Ectodermal cell (in vitro differentiated cells): Measurements from ENCODE around the gene POLD1.

Experiments used
- H3K27ac ChIP-seq: 2 replicates; pipeline ENCODE4 v1.7.0; 2013; ENCODE audit warnings: mild to moderate bottlenecking, low read depth, low read length; ENCODE audit not compliant: insufficient read depth, poor library complexity, severe bottlenecking
- H3K27me3 ChIP-seq: 2 replicates; pipeline ENCODE4 v1.7.0; 2013; ENCODE audit warnings: mild to moderate bottlenecking, low read length; ENCODE audit not compliant: insufficient read depth, control insufficient read depth, poor library complexity, severe bottlenecking
- H3K36me3 ChIP-seq: one replicate; pipeline ENCODE4 v1.7.0; 2013; ENCODE audit warnings: low read length; ENCODE audit not compliant: control insufficient read depth, insufficient read depth
- H3K4me1 ChIP-seq: one replicate; pipeline ENCODE4 v1.7.0; 2013; ENCODE audit warnings: low read length; ENCODE audit not compliant: control insufficient read depth, insufficient read depth
- H3K4me3 ChIP-seq: 2 replicates; pipeline ENCODE4 v1.7.0; 2013; ENCODE audit warnings: low read depth, low read length, control low read depth; ENCODE audit not compliant: insufficient read depth
- H3K9me3 ChIP-seq: 2 replicates; pipeline ENCODE4 v1.7.0; 2013; ENCODE audit warnings: mild to moderate bottlenecking, low read length, moderate library complexity; ENCODE audit not compliant: control insufficient read depth
- WGBS, 2 experiments: methylation state at CpG; one replicate each; pipeline ENCODE4 v1.1.7; 2013; ENCODE audit warnings: missing lambda C conversion rate in 2 of 2; 5-methylcytosine and 5-hydroxymethylcytosine counted together

Gene POLD1

DNA sequence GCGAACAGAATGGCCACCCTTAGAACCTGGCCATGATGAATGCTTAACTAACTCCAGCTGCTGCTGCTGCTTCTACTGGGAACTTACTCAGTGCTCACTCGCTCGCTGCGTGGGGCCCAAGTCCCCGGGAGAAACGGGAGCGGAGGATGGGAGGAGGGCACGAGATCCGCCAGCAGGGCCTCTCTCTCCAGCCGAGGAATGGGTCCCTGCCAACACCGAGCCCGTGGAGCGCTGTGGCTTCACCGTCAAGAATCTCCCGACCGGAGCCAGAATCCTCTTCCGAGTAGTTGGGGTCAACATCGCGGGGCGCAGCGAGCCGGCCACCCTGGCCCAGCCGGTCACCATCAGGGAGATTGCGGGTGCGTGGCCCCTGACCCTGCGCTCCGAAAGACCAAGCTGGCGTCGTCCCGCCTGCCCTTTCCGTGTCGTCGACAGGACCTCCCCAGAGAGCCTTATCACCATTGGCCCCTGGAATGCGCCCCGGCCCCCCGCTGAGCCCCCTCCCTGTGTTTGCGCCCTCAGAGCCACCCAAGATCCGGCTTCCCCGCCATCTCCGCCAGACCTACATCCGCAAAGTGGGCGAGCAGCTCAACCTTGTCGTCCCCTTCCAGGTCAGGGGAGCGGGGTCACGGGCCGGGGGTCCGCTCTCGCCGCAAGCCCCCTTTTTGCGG, 74.4 kb downstream of the POLD1 start:
- Histone ChIP-seq H3K27ac (no peak overlapping the region), H3K9me3 (no peaks in the 10 kb centered on the region), H3K4me1 (no peaks in the 10 kb centered on the region), H3K27me3 (no peaks in the 10 kb centered on the region), H3K36me3 (no peaks in the 10 kb centered on the region), H3K4me3 (no peak overlapping the region)
- 85 to 86% methylated on average over 50 of the region's 50 CpGs for WGBS, 2 experiments

DNA sequence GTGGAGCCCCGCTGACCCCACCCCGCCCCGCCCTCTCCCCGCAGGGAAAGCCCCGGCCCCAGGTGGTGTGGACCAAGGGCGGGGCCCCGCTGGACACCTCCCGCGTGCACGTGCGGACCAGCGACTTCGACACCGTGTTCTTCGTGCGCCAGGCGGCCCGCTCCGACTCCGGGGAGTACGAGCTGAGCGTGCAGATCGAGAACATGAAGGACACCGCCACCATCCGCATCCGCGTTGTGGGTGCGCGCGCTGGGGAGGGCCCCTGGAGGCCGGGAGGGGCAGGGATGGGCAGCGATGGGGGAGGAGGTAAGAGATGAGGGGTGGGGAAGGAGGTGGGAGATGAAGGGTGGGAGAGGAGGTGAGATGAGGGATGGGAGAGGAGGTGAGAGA, 74.9 kb downstream of the POLD1 start:
- no peak overlapping the region for H3K4me3 ChIP-seq
- no peaks in the 10 kb centered on the region for H3K36me3 ChIP-seq
- H3K27ac ChIP-seq, result no peak overlapping the region
- H3K4me1 ChIP-seq, result no peaks in the 10 kb centered on the region
- no peaks in the 10 kb centered on the region for H3K27me3 ChIP-seq
- no peaks in the 10 kb centered on the region for H3K9me3 ChIP-seq
- WGBS, 2 experiments, result 91 to 92% methylated on average over 32 of the region's 32 CpGs

DNA sequence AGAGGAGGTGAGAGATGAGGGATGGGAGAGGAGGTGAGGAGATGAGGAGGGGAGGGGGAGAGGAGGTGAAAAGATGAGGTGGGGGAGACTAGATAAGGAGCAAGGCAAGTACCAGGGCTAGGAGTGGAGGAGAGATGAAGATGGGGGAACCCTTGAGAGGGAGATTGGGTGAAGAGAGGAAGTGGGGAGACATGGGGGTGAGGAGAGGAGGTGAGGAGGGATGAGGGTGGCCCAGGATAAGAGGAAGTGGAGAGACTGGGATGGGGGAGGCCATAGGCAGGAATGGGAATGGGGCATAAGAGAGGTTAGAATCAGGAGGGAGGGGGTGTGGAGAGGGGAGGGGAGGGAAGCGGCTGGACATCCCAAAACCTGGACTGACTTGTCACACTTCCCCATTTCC, 75.5 kb downstream of the POLD1 start:
- Histone ChIP-seq H3K27me3 (no peaks in the 10 kb centered on the region), H3K4me3 (no peak overlapping the region), H3K4me1 (no peaks in the 10 kb centered on the region), H3K27ac (no peak overlapping the region), H3K9me3 (no peaks in the 10 kb centered on the region), H3K36me3 (no peaks in the 10 kb centered on the region)
- WGBS, 2 experiments, result 81 to 86% methylated on average over 1 of the region's 1 CpG

- no peaks in the 10 kb centered on the region for H3K27me3 ChIP-seq
- H3K4me1 ChIP-seq, result no peaks in the 10 kb centered on the region
- no peaks in the 10 kb centered on the region for H3K36me3 ChIP-seq
- no peak overlapping the region for H3K27ac ChIP-seq
- H3K4me3 ChIP-seq, result no peak overlapping the region
- 75 to 81% methylated on average over 13 of the region's 13 CpGs for WGBS, 2 experiments
- H3K9me3 ChIP-seq, result no peaks in the 10 kb centered on the region
Measured at GRCh38 chr19:50460161-50460765, 76.1 kb downstream of the POLD1 start.

DNA sequence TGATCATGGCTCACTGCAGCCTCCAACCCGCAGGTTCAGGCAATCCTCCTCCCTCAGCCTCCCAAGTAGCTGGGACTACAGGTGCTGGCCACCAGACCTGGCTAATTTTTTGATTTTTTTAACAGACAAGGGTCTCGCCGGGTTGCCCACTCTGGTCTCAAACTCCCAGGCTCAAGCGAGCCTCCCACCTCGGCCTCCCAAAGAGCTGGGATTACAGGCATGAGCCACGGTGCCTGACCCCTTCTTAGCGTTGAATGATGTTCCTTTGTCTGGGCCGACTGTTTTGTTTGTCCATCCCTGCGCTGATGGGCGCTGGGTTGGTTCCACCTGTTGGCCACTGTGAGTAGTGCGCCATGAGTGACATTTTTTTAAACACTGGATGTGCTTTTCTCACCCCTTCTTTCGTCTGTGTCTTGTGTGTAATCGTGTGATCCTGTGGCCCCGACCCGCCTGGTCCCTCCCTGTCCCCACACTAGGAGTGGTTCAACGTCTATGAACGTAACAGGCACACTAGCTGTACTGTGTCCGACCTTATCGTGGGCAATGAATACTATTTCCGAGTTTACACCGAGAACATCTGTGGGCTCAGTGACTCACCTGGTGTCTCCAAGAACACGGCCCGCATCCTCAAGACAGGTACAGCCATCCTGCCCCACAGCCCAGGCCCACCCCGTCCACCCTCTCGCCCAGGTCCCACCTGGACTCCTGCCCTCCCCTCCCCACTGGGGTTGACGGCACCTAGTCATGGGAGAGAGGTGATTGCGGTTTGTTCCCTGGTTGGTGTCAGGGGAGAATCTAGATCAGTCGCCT, 77.1 kb downstream of the POLD1 start:
- 42 to 46% methylated on average over 28 of the region's 28 CpGs for WGBS, 2 experiments
- Histone ChIP-seq H3K27ac (no peak overlapping the region), H3K9me3 (no peaks in the 10 kb centered on the region), H3K4me1 (no peaks in the 10 kb centered on the region), H3K4me3 (no peak overlapping the region), H3K36me3 (no peaks in the 10 kb centered on the region), H3K27me3 (no peaks in the 10 kb centered on the region)

GRCh38 chr19:50462970-50463369, 78.8 kb downstream of the POLD1 start:
- H3K4me3 ChIP-seq, result no peak overlapping the region
- no peaks in the 10 kb centered on the region for H3K27me3 ChIP-seq
- H3K9me3 ChIP-seq, result no peaks in the 10 kb centered on the region
- H3K4me1 ChIP-seq, result no peaks in the 10 kb centered on the region
- WGBS, 2 experiments, result 85 to 88% methylated on average over 7 of the region's 7 CpGs
- no peaks in the 10 kb centered on the region for H3K36me3 ChIP-seq
- no peak overlapping the region for H3K27ac ChIP-seq

DNA sequence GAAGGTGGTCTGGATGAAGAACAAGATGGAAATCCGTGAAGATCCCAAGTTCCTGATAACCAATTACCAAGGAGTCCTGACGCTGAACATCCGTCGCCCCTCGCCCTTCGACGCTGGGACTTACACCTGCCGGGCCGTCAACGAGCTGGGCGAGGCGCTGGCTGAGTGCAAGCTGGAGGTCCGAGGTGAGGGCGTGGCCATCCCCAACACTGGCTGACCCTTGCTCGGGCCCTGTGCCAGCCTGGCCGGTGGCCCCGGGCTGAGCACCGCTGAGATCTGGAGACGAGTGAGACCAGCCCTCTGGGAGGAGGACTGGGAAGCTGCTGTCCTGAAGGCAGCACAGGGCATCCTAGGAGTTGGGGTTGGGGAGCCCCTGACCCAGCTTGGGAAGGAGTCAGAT, 80.2 kb downstream of the POLD1 start:
- H3K4me3 ChIP-seq, result no peak overlapping the region
- 91% methylated on average over 19 of the region's 19 CpGs for WGBS, 2 experiments
- H3K36me3 ChIP-seq, result no peaks in the 10 kb centered on the region
- H3K27me3 ChIP-seq, result no peaks in the 10 kb centered on the region
- H3K27ac ChIP-seq, result no peak overlapping the region
- H3K4me1 ChIP-seq, result no peaks in the 10 kb centered on the region
- H3K9me3 ChIP-seq, result no peaks in the 10 kb centered on the region

GRCh38 chr19:50465000-50465399, 80.9 kb downstream of the POLD1 start:
- Histone ChIP-seq H3K36me3 (no peaks in the 10 kb centered on the region), H3K9me3 (no peaks in the 10 kb centered on the region), H3K27me3 (no peaks in the 10 kb centered on the region), H3K4me1 (no peaks in the 10 kb centered on the region), H3K27ac (no peak overlapping the region), H3K4me3 (no peak overlapping the region)
- WGBS, 2 experiments, result 94 to 95% methylated on average over 13 of the region's 13 CpGs

DNA sequence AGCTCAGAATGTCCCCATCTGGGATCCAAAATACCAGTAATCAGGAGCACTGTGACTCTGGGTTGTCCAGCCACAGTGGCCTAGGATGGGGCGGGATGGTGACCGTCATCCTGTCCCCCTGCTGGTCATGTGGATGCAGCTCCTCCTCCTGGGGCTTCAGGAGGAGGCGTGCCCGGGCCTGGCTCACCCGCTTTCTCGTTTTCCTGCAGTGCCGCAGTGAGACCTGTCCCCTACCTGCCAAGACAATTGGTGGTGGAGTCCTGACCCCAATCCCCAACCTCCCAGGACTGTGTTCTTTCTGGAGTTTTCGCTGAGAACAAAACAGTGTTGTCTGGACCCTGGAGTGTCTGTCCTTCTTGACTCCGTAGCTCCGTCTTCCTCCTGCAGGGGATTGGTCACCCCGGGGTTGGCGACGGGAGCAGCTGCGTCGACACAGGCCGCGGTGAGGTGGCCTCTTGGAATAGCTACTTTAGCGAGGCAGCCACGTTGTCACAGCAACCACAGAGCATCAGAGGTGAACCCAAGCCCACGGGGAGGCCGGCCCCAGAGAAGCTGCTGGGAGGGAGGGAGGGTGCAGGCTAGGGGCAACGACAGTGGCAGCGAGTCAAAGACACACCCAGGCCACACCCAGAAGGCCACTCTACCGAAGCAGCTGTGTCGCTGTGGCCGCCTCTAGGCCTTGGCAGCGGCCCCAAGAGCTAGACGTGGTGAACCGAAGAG, 82.0 kb downstream of the POLD1 start:
- H3K36me3 ChIP-seq, result no peaks in the 10 kb centered on the region
- H3K9me3 ChIP-seq, result no peaks in the 10 kb centered on the region
- no peak overlapping the region for H3K27ac ChIP-seq
- no peaks in the 10 kb centered on the region for H3K4me1 ChIP-seq
- H3K27me3 ChIP-seq, result no peaks in the 10 kb centered on the region
- WGBS, 2 experiments, result 55 to 60% methylated on average over 29 of the region's 29 CpGs
- no peak overlapping the region for H3K4me3 ChIP-seq

- Histone ChIP-seq H3K4me1 (no peaks in the 10 kb centered on the region), H3K9me3 (no peaks in the 10 kb centered on the region), H3K36me3 (no peaks in the 10 kb centered on the region), H3K27me3 (no peaks in the 10 kb centered on the region), H3K4me3 (no peak overlapping the region), H3K27ac (no peak overlapping the region)
- 89 to 90% methylated on average over 11 of the region's 11 CpGs for WGBS, 2 experiments
Measured at GRCh38 chr19:50466706-50467039, 82.5 kb downstream of the POLD1 start.
